GM20431 (cell line): ENCODE measurements around the gene TPRX1.
"Not testable (repeated sequence)": the region's sequence is repeated elsewhere in the genome, so short reads cannot be mapped to it uniquely, and the experiment has no call there.

ENCODE experiments used
- in situ Hi-C: fragments of 300-500 bp; cut with MseI, MboI; formaldehyde crosslinking; loops from one replicate; pipeline ENCODE4 v1.15.0; 2020; ENCODE audit warnings: low sequenced_read_pairs; ENCODE audit not compliant: unreplicated experiment

Gene TPRX1

GRCh38 chr19:47769534-47769933, 34.8 kb downstream of the TPRX1 start:
- in situ Hi-C loops: no loop called here

- in situ Hi-C loops: no loop called here
These were observed 35.7 kb downstream of the TPRX1 start for GRCh38 chr19:47768604-47769003.

- in situ Hi-C loops: no loop called here
These were observed 37.0 kb downstream of the TPRX1 start for GRCh38 chr19:47767349-47767748.

GRCh38 chr19:47766670-47767069, 37.7 kb downstream of the TPRX1 start:
- in situ Hi-C loops: no loop called here

- in situ Hi-C loops: no loop called here
These were observed 38.1 kb downstream of the TPRX1 start for GRCh38 chr19:47766359-47766620.

- in situ Hi-C loops: no loop called here
These were observed 38.6 kb downstream of the TPRX1 start for GRCh38 chr19:47765523-47766358.

GRCh38 chr19:47764705-47765104, 39.6 kb downstream of the TPRX1 start:
- in situ Hi-C loops: not testable (repeated sequence)

GRCh38 chr19:47762615-47763308, 41.6 kb downstream of the TPRX1 start:
- in situ Hi-C loops: no loop called here

- in situ Hi-C loops: no loop called here
These were observed 42.2 kb downstream of the TPRX1 start for GRCh38 chr19:47762151-47762550.

- in situ Hi-C loops: no loop called here
These were observed 42.8 kb downstream of the TPRX1 start for GRCh38 chr19:47761566-47761965.

- in situ Hi-C loops: no loop called here
These were observed 43.7 kb downstream of the TPRX1 start for GRCh38 chr19:47760632-47760999.

- in situ Hi-C loops: no loop called here
These were observed 45.9 kb downstream of the TPRX1 start for GRCh38 chr19:47758443-47758804.

- in situ Hi-C loops: no loop called here
These were observed 46.5 kb downstream of the TPRX1 start for GRCh38 chr19:47757617-47758442.

- in situ Hi-C loops: no loop called here
These were observed 47.3 kb downstream of the TPRX1 start for GRCh38 chr19:47756953-47757608.

GRCh38 chr19:47756627-47756929, 47.8 kb downstream of the TPRX1 start:
- in situ Hi-C loops: no loop called here

GRCh38 chr19:47755762-47756626, 48.4 kb downstream of the TPRX1 start:
- in situ Hi-C loops: no loop called here

- in situ Hi-C loops: no loop called here
These were observed 49.1 kb downstream of the TPRX1 start for GRCh38 chr19:47755065-47755761.

GRCh38 chr19:47754206-47755064, 49.9 kb downstream of the TPRX1 start:
- in situ Hi-C loops: no loop called here
